Breast epithelium (tissue), 4 donors: ENCODE data around the gene GPR68. TPM values are rescaled to one million over a fixed set of nuclear protein-coding genes. Genes with fewer than 3 reads are reported as not detected.

ENCODE experiments used
- DNase-seq, 2 donors: peaks; one replicate each; pipeline ENCODE4 v3.0.0-alpha.2; 2019; ENCODE audit warnings: low spot score in 2 of 2
- H3K27ac ChIP-seq, 2 donors: fragments of 200-600 bp; sonication (generic) in 1 of 2; one replicate each; pipeline ENCODE4 v1.5.1; 2016 to 2019; ENCODE audit warnings: mild to moderate bottlenecking in 1 of 2
- H3K27me3 ChIP-seq, 2 donors: fragments of 200-600 bp; sonication (generic) in 1 of 2; one replicate each; pipeline versions ENCODE4 v1.5.1 to v1.6.0; 2017 to 2019; ENCODE audit warnings: control low read depth in 1 of 2, mild to moderate bottlenecking in 1 of 2
- H3K36me3 ChIP-seq: fragments of 200-600 bp; one replicate; pipeline ENCODE4 v1.5.1; 2019
- H3K4me1 ChIP-seq, 2 donors: fragments of 200-600 bp; sonication (generic); one replicate each; pipeline ENCODE4 v1.5.1; 2016 to 2019; ENCODE audit warnings: control low read depth in 1 of 2
- H3K4me3 ChIP-seq, 3 donors: fragments of 200-600 bp; sonication (generic); 1 replicate in 2 of 3; 2 replicates in 1 of 3; pipeline ENCODE4 v1.5.1; 2016 to 2019; ENCODE audit warnings: mild to moderate bottlenecking in 3 of 3, moderate library complexity in 2 of 3
- H3K9me3 ChIP-seq, 2 donors: fragments of 200-600 bp; sonication (generic) in 1 of 2; one replicate each; pipeline ENCODE4 v1.5.1; 2016 to 2019; ENCODE audit warnings: control low read depth in 1 of 2
- POLR2A ChIP-seq: fragments of 450-650 bp; IDR thresholded peaks from one replicate; pipeline ENCODE4 v1.6.1; 2016; ENCODE audit warnings: antibody characterized with exemption, mild to moderate bottlenecking, moderate library complexity
- POLR2AphosphoS5 ChIP-seq, 3 donors: sonication (generic); formaldehyde crosslinking; IDR thresholded peaks; one replicate each; pipeline ENCODE4 v1.6.1; 2017; ENCODE audit warnings: antibody characterized with exemption in 3 of 3
- intact Hi-C: fragments of 100-400 bp; cut with DNase I; formaldehyde crosslinking; loops from one replicate; pipeline ENCODE4 v1.15.1; 2023; ENCODE audit warnings: low total_unique reads
- total RNA-seq, 3 donors: library from RNA; depleted of rRNA; stranded (reverse); fragments of >200 nt; gene quantifications; one replicate each; pipeline ENCODE4 v1.1.0, GENCODE V29; 2016
- TF ChIP-seq, protein P1 (sequence below), 3 donors: fragments of 450-650 bp; IDR thresholded peaks; one replicate each; pipeline ENCODE4 v1.5.1; 2016 to 2017; ENCODE audit warnings: antibody characterized with exemption in 3 of 3, mild to moderate bottlenecking in 3 of 3, moderate library complexity in 3 of 3

Gene GPR68
- total RNA-seq, 3 donors from 2014 or later: 0.32 to 0.66 (median 0.59) TPM

DNA sequence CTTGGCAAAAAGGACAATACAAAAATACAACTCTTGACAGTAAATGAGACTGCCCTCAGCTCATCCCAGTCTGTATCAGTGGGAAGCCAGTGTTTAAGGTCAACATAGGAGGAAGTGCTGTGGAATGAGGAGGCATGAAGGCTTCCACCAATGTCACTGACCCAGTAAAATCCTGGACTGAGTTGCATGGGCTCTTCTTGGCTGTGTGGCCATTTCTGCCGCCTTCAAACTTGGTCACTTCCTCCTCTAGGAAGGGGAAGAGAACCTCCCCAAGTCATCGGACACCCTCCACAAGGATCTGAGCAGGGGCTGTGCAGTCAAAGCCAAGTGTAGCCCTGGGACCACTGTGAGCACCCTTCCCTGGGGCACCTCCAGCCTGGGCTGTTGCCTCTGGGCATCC, 11.9 kb downstream of the GPR68 start:
- Histone ChIP-seq H3K9me3 (peaks cover 0 to 30% of the 10 kb centered on the region in 2 donors), H3K36me3 (no peaks in the 10 kb centered on the region), H3K4me1 (no peaks in the 10 kb centered on the region), H3K27me3 (no peaks in the 10 kb centered on the region), H3K4me3 (no peak overlapping the region), H3K27ac (no peak overlapping the region)
- intact Hi-C loops: no loop called here
- no peak for DNase-seq
- no peak for TF ChIP-seq POLR2A
- TF ChIP-seq POLR2AphosphoS5 (IDR thresholded peaks at IDR 0.05): no peak
- TF ChIP-seq, protein P1, sequence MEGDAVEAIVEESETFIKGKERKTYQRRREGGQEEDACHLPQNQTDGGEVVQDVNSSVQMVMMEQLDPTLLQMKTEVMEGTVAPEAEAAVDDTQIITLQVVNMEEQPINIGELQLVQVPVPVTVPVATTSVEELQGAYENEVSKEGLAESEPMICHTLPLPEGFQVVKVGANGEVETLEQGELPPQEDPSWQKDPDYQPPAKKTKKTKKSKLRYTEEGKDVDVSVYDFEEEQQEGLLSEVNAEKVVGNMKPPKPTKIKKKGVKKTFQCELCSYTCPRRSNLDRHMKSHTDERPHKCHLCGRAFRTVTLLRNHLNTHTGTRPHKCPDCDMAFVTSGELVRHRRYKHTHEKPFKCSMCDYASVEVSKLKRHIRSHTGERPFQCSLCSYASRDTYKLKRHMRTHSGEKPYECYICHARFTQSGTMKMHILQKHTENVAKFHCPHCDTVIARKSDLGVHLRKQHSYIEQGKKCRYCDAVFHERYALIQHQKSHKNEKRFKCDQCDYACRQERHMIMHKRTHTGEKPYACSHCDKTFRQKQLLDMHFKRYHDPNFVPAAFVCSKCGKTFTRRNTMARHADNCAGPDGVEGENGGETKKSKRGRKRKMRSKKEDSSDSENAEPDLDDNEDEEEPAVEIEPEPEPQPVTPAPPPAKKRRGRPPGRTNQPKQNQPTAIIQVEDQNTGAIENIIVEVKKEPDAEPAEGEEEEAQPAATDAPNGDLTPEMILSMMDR (IDR thresholded peaks at IDR 0.05): no peak

GRCh38 chr14:91232052-91232451, 12.5 kb downstream of the GPR68 start:
- no peaks in the 10 kb centered on the region for H3K36me3 ChIP-seq
- intact Hi-C loops: no loop called here
- no peaks in the 10 kb centered on the region for H3K27me3 ChIP-seq
- H3K4me1 ChIP-seq: no peaks in the 10 kb centered on the region
- no peak for TF ChIP-seq POLR2AphosphoS5 (IDR thresholded peaks at IDR 0.05)
- TF ChIP-seq, protein P1 (IDR thresholded peaks at IDR 0.05): no peak
- no peak for TF ChIP-seq POLR2A
- no peak overlapping the region for H3K27ac ChIP-seq
- no peak overlapping the region for H3K4me3 ChIP-seq
- no peak for DNase-seq
- H3K9me3 ChIP-seq: peaks cover 0 to 30% of the 10 kb centered on the region in 2 donors

DNA sequence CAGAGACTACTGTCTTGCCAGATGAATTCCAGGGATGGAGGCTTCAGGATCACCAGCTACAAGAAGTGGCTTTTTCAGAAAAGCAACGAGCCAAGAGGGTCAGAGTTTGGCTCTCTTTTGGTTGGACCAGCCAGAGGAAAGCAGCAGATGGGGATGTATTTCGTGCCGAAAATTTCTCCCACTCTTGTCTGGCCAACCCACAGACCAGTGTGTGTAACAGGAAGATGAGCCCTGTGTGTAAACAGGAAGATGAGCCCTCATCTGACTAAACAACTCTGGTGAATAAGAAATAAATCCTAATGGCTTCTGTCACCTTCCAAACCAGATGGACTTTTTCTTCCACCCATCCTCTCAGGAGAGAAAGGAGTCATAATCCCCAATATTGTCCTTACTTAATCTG, 13.1 kb downstream of the GPR68 start:
- intact Hi-C loops: no loop called here
- no peaks in the 10 kb centered on the region for H3K27me3 ChIP-seq
- no peaks in the 10 kb centered on the region for H3K4me1 ChIP-seq
- no peak overlapping the region for H3K27ac ChIP-seq
- no peak for DNase-seq
- no peaks in the 10 kb centered on the region for H3K36me3 ChIP-seq
- H3K4me3 ChIP-seq: no peak overlapping the region
- TF ChIP-seq POLR2A (no peak), POLR2AphosphoS5 (IDR thresholded peaks at IDR 0.05) (no peak)
- TF ChIP-seq, protein P1 (IDR thresholded peaks at IDR 0.05): no peak
- peaks cover 0 to 30% of the 10 kb centered on the region in 2 donors for H3K9me3 ChIP-seq

DNA sequence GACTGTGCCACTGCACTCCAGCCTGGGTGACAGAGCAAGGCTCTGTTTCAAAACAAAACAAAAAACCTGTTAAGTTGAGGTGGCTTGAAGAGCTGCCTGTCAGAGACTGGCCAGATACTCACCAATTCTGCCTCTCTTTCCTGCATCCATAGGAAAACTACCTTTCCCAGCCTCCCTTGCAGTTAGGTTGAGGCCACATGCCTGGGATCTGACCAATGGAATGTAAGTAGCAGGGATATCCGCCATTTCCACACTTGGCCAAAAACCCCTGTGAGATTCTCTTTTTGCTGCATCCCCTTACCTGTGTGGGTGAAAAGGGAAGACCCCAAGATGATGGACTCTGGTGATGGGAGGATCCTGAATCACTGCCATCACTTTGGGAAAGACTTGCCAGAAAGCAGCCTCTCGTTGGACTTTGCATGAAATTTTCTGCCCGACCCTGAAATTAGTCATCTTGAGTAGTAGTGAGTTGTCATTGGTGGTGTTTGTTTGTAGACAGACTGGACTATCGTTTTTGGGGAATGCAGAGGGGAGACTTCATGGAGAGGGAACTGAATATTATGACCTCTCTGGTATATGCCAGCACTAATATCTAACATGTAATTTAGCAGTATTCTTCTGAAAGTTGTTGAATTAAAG, 14.0 kb downstream of the GPR68 start:
- DNase-seq: no peak
- intact Hi-C loops: no loop called here
- Histone ChIP-seq H3K4me1 (no peaks in the 10 kb centered on the region), H3K4me3 (no peak overlapping the region), H3K27ac (no peak overlapping the region), H3K27me3 (no peaks in the 10 kb centered on the region), H3K36me3 (no peaks in the 10 kb centered on the region), H3K9me3 (peaks cover 0 to 30% of the 10 kb centered on the region in 2 donors)
- TF ChIP-seq POLR2A (no peak), POLR2AphosphoS5 (IDR thresholded peaks at IDR 0.05) (no peak)
- TF ChIP-seq, protein P1 (IDR thresholded peaks at IDR 0.05): no peak

DNA sequence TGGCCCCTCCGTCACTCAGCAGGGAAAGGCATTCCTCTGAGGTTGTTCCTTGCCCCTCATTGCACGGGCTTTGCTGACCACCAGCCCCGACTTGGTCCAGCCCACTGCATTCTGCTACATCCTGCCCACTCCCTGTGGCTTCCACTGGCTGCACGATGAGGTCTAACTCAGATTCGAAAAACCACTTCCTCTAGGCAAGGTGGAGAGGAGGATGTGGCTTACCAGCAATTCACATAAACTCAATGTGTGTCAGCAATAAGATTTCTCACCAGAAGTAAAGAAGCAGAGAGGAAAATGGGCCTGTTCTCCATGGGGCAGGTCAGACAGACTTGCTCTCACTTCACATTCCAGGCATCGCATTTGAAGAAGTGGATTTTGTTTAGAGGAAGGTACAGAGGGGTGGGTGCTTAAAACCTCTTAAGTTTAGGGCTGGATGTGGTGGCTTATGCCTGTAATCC, 14.7 kb downstream of the GPR68 start:
- intact Hi-C loops: no loop called here
- TF ChIP-seq POLR2AphosphoS5 (IDR thresholded peaks at IDR 0.05) (no peak), POLR2A (no peak)
- TF ChIP-seq, protein P1 (IDR thresholded peaks at IDR 0.05): no peak
- Histone ChIP-seq H3K9me3 (peaks cover 0 to 28% of the 10 kb centered on the region in 2 donors), H3K27ac (no peak overlapping the region), H3K4me3 (no peak overlapping the region), H3K4me1 (no peaks in the 10 kb centered on the region), H3K27me3 (no peaks in the 10 kb centered on the region), H3K36me3 (no peaks in the 10 kb centered on the region)
- no peak for DNase-seq
